IMR-90 (cell line): ENCODE results near the gene ARRDC3. TPM values are rescaled to one million over a fixed set of nuclear protein-coding genes. Genes with fewer than 3 reads are reported as not detected.
"Not testable (repeated sequence)": the region's sequence is repeated elsewhere in the genome, so short reads cannot be mapped to it uniquely, and the experiment has no call there.

Experiments
- ATAC-seq: fragments of 200-7000 bp; cut with Tn5 transposase; 2 replicates; pipeline ENCODE4 v1.9.1; 2020; ENCODE audit warnings: low read depth, mild to moderate bottlenecking, moderate library complexity
- BruUV-seq: library from RNA; stranded (reverse); fragments of 400-500 nt; replicated peaks from 2 replicates; lab custom pipeline; 2021; lab: Mats Ljungman, UMichigan
- CTCF ChIA-PET: fragments of 300-600 bp; formaldehyde crosslinking; extraction: SDS; loops from one replicate; lab custom pipeline; 2021; ENCODE audit warnings: antibody characterized with exemption; lab: Yijun Ruan, JAX
- POLR2A ChIA-PET: fragments of 300-600 bp; sonication (Branson Sonifier 250); formaldehyde crosslinking; loops from one replicate; lab custom pipeline; 2022; ENCODE audit warnings: antibody characterized with exemption; ENCODE audit not compliant: unreplicated experiment; lab: Charles Lee
- DNase-seq: peaks from one replicate; pipeline ENCODE4 v3.0.0; 2013
- H2AFZ ChIP-seq: replicated peaks from 2 replicates; pipeline ENCODE3; 2013; ENCODE audit warnings: low read length, mild to moderate bottlenecking; ENCODE audit not compliant: poor library complexity
- H2AK5ac ChIP-seq: 2 replicates; pipeline ENCODE4 v1.6.1; 2013; ENCODE audit warnings: low read depth, low read length, inconsistent platforms
- H2AK9ac ChIP-seq: replicated peaks from 2 replicates; pipeline ENCODE3; 2013; ENCODE audit warnings: mild to moderate bottlenecking, low read depth, low read length, moderate library complexity; ENCODE audit not compliant: poor library complexity
- H2BK120ac ChIP-seq: 2 replicates; pipeline ENCODE4 v1.6.1; 2013; ENCODE audit warnings: low read depth, low read length, inconsistent platforms
- H2BK15ac ChIP-seq: 3 replicates; pipeline ENCODE4 v1.6.1; 2013; ENCODE audit warnings: low read depth, low read length, inconsistent platforms
- H2BK20ac ChIP-seq: 2 replicates; pipeline ENCODE4 v1.6.1; 2013; ENCODE audit warnings: low read depth, mild to moderate bottlenecking, inconsistent platforms, low read length, moderate library complexity
- H2BK5ac ChIP-seq: 2 replicates; pipeline ENCODE4 v1.6.1; 2013; ENCODE audit warnings: mild to moderate bottlenecking, low read depth, low read length, inconsistent platforms; ENCODE audit not compliant: poor library complexity, severe bottlenecking
- H3K14ac ChIP-seq: replicated peaks from 2 replicates; pipeline ENCODE4 v1.6.1; 2013; ENCODE audit warnings: low read depth, low read length, inconsistent platforms
- H3K18ac ChIP-seq: 2 replicates; pipeline ENCODE4 v1.6.1; 2013; ENCODE audit warnings: low read depth, low read length, control low read depth
- H3K23ac ChIP-seq: 2 replicates; pipeline ENCODE4 v1.6.1; 2013; ENCODE audit warnings: low read depth, low read length, inconsistent platforms
- H3K27ac ChIP-seq: 2 replicates; pipeline ENCODE4 v1.5.1; 2013; ENCODE audit warnings: mild to moderate bottlenecking, control low read depth, low read length; ENCODE audit not compliant: insufficient read depth
- H3K27me3 ChIP-seq: 2 replicates; pipeline ENCODE4 v1.6.1; 2013; ENCODE audit warnings: low read length; ENCODE audit not compliant: control insufficient read depth, insufficient read depth
- H3K36me3 ChIP-seq: 2 replicates; pipeline ENCODE4 v1.6.1; 2013; ENCODE audit warnings: low read length, mixed read lengths; ENCODE audit not compliant: control insufficient read depth, insufficient read depth
- H3K4ac ChIP-seq: 2 replicates; pipeline ENCODE4 v1.6.1; 2013; ENCODE audit warnings: low read depth, low read length, inconsistent platforms
- H3K4me1 ChIP-seq: 2 replicates; pipeline ENCODE4 v1.6.1; 2013; ENCODE audit warnings: low read length, mixed read lengths; ENCODE audit not compliant: control insufficient read depth, insufficient read depth
- H3K4me2 ChIP-seq: 2 replicates; pipeline ENCODE4 v1.6.1; 2013; ENCODE audit warnings: low read depth, mild to moderate bottlenecking, control low read depth, low read length, moderate library complexity
- H3K4me3 ChIP-seq: 2 replicates; pipeline ENCODE4 v1.5.1; 2013; ENCODE audit warnings: low read depth, mild to moderate bottlenecking, control low read depth, low read length, moderate library complexity; ENCODE audit not compliant: insufficient read depth
- H3K56ac ChIP-seq: 2 replicates; pipeline ENCODE4 v1.6.1; 2013; ENCODE audit warnings: low read length, inconsistent platforms; ENCODE audit not compliant: insufficient read depth; ENCODE audit errors: extremely low read depth
- H3K79me1 ChIP-seq, 2 experiments: 2 replicates each; pipeline ENCODE4 v1.6.1; 2013; ENCODE audit warnings: low read length in 2 of 2, inconsistent platforms in 1 of 2, low read depth in 1 of 2
- H3K9ac ChIP-seq: 2 replicates; pipeline ENCODE4 v1.6.1; 2013; ENCODE audit warnings: low read depth, low read length, control low read depth
- H3K9me1 ChIP-seq: 2 replicates; pipeline ENCODE4 v1.6.1; 2013; ENCODE audit warnings: low read length, inconsistent platforms; ENCODE audit not compliant: insufficient read depth
- H3K9me3 ChIP-seq: 2 replicates; pipeline ENCODE4 v1.6.1; 2013; ENCODE audit warnings: low read length; ENCODE audit not compliant: control insufficient read depth, insufficient read depth
- H4K20me1 ChIP-seq: 2 replicates; pipeline ENCODE4 v1.6.1; 2013; ENCODE audit warnings: low read length, inconsistent platforms; ENCODE audit not compliant: insufficient read depth
- H4K5ac ChIP-seq: 2 replicates; pipeline ENCODE4 v1.6.1; 2013; ENCODE audit warnings: mild to moderate bottlenecking, low read depth, low read length, control low read depth
- H4K8ac ChIP-seq, 2 experiments: 2 replicates each; pipeline ENCODE4 v1.6.1; 2013; ENCODE audit warnings: low read depth in 2 of 2, low read length in 2 of 2, control low read depth in 1 of 2, inconsistent platforms in 1 of 2
- H4K91ac ChIP-seq: 2 replicates; pipeline ENCODE4 v1.6.1; 2013; ENCODE audit warnings: low read depth, low read length, inconsistent platforms; ENCODE audit not compliant: insufficient read depth
- WGBS, 2 experiments: methylation state at CpG; one replicate each; pipeline versions ENCODE4 v1.1.5 to v1.1.7; 2013; ENCODE audit warnings: missing lambda C conversion rate in 2 of 2; ENCODE audit not compliant: insufficient read length in 1 of 2; ENCODE audit errors: extremely low coverage in 2 of 2; 5-methylcytosine and 5-hydroxymethylcytosine counted together
- dilution Hi-C: fragments of 300-500 bp; cut with HindIII; formaldehyde crosslinking; loops from one replicate; pipeline ENCODE4 v1.14.3; 2018; ENCODE audit warnings: low sequenced_read_pairs; ENCODE audit not compliant: unreplicated experiment
- in situ Hi-C: fragments of 300-500 bp; cut with MboI; formaldehyde crosslinking; loops from 3 replicates; pipeline ENCODE4 v1.14.3; 2019; ENCODE audit warnings: low sequenced_read_pairs, inconsistent platforms, mixed read lengths
- intact Hi-C: fragments of 100-400 bp; cut with micrococcal nuclease; formaldehyde crosslinking; loops from 2 replicates; pipeline ENCODE4 v1.10.0; 2022
- polyA plus RNA-seq, 3 experiments: library from polyadenylated mRNA; depleted of rRNA; stranded (reverse); fragments of >200 nt; gene quantifications; 2 replicates each; pipeline ENCODE4 v1.2.3, GENCODE V29; 2012; ENCODE audit warnings: low replicate concordance in 1 of 3
- total RNA-seq: library from RNA; depleted of rRNA; stranded (reverse); fragments of >200 nt; gene quantifications from 2 replicates; pipeline ENCODE4 v1.2.3, GENCODE V29; 2012
- TF ChIP-seq, protein P1 (sequence below): conservative IDR thresholded peaks from 2 replicates; pipeline ENCODE4 v1.5.1; 2012; ENCODE audit warnings: mild to moderate bottlenecking, low read depth, low read length, improper control_type of control experiment

ARRDC3 gene
- total and polyA plus RNA-seq, 2 of the 4 experiments (the other 2 are of a cell fraction) = 19.3 to 86.7 TPM

DNA sequence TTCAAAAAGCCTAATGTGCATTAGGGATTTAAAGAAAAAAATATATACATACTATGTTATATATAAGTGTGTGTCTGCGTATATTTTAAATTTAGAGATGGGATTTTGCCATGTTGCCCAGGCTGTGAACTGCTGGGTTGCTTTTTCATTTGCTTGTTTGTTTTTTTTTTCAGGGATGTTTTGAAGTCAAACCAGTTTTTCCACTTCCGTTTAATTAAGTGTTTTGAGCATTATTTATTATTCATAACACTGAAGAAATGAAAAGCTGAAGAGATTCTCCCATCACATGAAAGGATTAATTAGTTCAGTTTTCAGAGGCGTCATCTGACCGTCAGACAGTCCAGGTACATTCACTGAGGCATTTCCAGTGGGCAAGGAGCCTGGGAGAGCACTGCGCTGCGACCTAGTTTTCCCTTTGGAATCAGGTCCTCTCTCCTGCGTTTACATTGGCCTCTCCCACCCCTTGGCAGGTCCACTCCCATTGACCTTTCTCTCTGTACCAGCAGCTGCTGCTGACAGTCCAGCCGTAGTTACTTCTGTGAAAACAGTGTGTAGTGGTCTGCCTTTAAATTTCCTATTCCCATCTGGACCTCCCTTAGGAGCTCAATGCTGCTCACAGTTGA is 26.0 kb downstream of the ARRDC3 start (continued):
- TF ChIP-seq, protein P1, sequence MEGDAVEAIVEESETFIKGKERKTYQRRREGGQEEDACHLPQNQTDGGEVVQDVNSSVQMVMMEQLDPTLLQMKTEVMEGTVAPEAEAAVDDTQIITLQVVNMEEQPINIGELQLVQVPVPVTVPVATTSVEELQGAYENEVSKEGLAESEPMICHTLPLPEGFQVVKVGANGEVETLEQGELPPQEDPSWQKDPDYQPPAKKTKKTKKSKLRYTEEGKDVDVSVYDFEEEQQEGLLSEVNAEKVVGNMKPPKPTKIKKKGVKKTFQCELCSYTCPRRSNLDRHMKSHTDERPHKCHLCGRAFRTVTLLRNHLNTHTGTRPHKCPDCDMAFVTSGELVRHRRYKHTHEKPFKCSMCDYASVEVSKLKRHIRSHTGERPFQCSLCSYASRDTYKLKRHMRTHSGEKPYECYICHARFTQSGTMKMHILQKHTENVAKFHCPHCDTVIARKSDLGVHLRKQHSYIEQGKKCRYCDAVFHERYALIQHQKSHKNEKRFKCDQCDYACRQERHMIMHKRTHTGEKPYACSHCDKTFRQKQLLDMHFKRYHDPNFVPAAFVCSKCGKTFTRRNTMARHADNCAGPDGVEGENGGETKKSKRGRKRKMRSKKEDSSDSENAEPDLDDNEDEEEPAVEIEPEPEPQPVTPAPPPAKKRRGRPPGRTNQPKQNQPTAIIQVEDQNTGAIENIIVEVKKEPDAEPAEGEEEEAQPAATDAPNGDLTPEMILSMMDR = no peak

DNA sequence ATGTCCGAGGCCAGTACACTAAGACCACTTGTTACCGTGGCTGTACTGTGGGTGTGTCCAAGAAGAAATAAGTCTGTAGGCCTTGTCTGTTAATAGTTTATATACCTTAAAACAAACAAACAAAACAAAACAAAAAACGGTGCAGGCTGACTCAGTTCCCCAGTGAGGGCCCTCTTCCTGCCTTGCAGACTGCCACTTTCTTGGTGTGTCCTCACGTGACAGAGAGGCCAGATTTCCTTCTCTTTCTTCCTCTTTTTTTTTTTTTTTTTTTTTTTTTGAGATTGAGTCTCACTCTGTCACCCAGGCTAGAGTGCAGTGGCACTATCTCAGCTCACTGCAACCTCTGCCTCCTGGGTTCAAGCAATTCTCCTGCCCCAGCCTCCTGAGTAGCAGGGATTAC is 28.2 kb downstream of the ARRDC3 start:
- H3K4me2 ChIP-seq, BruUV-seq, H2BK5ac ChIP-seq, H3K79me1 ChIP-seq, H2AFZ ChIP-seq, ATAC-seq, DNase-seq, POLR2A ChIA-PET, H3K23ac ChIP-seq, H3K9me1 ChIP-seq, H3K9me3 ChIP-seq, H2AK5ac ChIP-seq, dilution Hi-C loops, CTCF ChIA-PET, H2AK9ac ChIP-seq, H4K5ac ChIP-seq, H3K27me3 ChIP-seq, H2BK15ac ChIP-seq, H3K9ac ChIP-seq, H3K18ac ChIP-seq, H3K27ac ChIP-seq, H4K91ac ChIP-seq, H3K4me1 ChIP-seq, H3K56ac ChIP-seq, H3K4ac ChIP-seq, in situ Hi-C loops, H3K36me3 ChIP-seq, intact Hi-C loops, H4K20me1 ChIP-seq, H3K14ac ChIP-seq, H2BK120ac ChIP-seq, H2BK20ac ChIP-seq, H4K8ac ChIP-seq, H3K4me3 ChIP-seq: not testable (repeated sequence)
- no CpG with 5 or more reads among the region's 4 CpGs for WGBS, 2 experiments
